Activated CD4-positive, alpha-beta T cell treated with anti-CD3 and anti-CD28 coated beads, Interleukin-2, amount 10 ng/mL, durations not matched to agents 7 days and 5 days (primary cell): ENCODE data around the gene ZNF710. TPM values are rescaled to one million over a fixed set of nuclear protein-coding genes. Genes with fewer than 3 reads are reported as not detected.
A peak's percentile ranks its signal among the peaks of the same experiment; 100 is the strongest.

Source experiments
- CTCF ChIA-PET: fragments of 350-600 bp; sonication (Branson Sonifier 250); formaldehyde crosslinking; loops from one replicate; lab custom pipeline; 2021; ENCODE audit warnings: antibody characterized with exemption; lab: Charles Lee
- POLR2A ChIA-PET: fragments of 350-600 bp; sonication (Branson Sonifier 250); formaldehyde crosslinking; loops from one replicate; lab custom pipeline; 2021; ENCODE audit warnings: antibody characterized with exemption; lab: Charles Lee
- DNase-seq: peaks from one replicate; pipeline ENCODE4 v3.0.0-alpha.2; 2020
- H3K27ac Mint-ChIP-seq: one replicate; pipeline ENCODE4 v1.8.0; 2021; ENCODE audit warnings: mild to moderate bottlenecking, moderate library complexity, mixed read lengths
- H3K27me3 Mint-ChIP-seq: one replicate; pipeline ENCODE4 v1.8.0; 2021; ENCODE audit warnings: mixed read lengths
- H3K36me3 Mint-ChIP-seq: one replicate; pipeline ENCODE4 v1.8.0; 2021; ENCODE audit warnings: low read depth, mixed read lengths
- H3K4me1 Mint-ChIP-seq: one replicate; pipeline ENCODE4 v1.8.0; 2021; ENCODE audit warnings: mixed read lengths
- H3K4me3 Mint-ChIP-seq: one replicate; pipeline ENCODE4 v1.8.0; 2021; ENCODE audit warnings: mild to moderate bottlenecking, moderate library complexity, mixed read lengths
- H3K9me3 Mint-ChIP-seq: one replicate; pipeline ENCODE4 v1.8.0; 2021; ENCODE audit warnings: mixed read lengths
- total RNA-seq, 2 experiments: library from RNA; stranded (reverse); gene quantifications; one replicate each; pipeline ENCODE4 v1.2.3, GENCODE V29; 2021

The ZNF710 gene
- total RNA-seq, 2 experiments from 2014 or later, result 24.4 to 26.6 TPM

DNA sequence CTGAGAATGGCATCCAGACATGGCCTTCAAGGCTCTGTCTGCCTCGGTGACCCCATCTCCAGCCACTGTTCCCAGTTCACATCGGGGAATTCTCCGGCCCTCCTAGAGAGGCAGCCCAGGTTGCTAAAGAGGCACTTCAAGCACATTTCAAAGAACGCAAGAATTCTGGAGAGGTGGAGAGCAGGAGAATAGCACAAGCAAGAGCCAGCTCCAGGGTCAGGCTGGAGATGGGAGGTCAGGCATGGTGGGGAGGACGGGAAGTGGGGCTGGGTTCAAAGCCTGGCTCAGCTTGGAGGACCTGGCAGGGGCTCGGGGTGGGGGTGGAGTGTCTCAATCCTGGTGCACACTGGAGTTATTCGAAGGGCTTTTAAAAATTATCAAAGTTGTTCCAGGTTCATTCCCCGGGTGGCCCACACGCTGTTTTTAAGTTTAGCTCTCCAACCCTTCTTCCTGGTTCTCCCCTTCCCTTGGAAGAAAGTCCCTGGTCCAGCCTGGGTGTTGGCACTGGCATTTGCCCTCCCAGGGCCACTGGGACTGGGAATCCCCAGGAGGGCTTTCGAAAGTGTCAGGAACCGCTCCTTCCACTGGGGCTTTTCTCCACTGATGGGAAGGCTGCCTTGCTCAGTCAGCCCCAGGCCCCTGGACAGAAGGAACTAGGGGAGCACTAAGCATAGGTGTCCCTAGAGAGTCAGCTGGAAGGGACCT is 35.8 kb downstream of the ZNF710 start:
- H3K9me3 Mint-ChIP-seq, result no peaks in the 10 kb centered on the region
- no peak overlapping the region for H3K4me3 Mint-ChIP-seq
- H3K36me3 Mint-ChIP-seq, result peaks cover 10% of the 10 kb centered on the region
- H3K27me3 Mint-ChIP-seq, result no peaks in the 10 kb centered on the region
- no peak for DNase-seq
- no peak overlapping the region for H3K27ac Mint-ChIP-seq
- CTCF ChIA-PET, result interaction anchor here (1.1 to 1.6 kb wide), 2 partner anchors 16 to 25 kb away, joined by 3 to 4 read pairs; no protein-coding TSS in a partner anchor
- POLR2A ChIA-PET, result no interaction called here
- H3K4me1 Mint-ChIP-seq, result peaks cover 76% of the 10 kb centered on the region

DNA sequence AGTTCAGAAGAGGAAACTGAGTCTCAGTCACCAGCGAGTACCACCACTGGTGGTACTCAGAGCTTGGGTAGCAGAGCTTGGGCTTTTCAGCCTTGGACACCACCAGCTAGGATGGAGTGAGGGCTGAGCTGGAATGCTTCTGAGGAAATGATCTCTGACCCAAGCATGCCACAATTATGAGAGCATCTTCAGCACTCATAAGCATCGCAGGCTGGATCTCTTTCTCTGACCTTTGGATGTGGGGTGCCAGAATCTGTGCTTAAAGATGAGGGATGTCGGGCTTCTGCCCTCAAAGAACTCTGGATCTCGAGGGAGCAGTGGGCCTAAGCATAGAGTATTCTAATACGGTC is 36.4 kb downstream of the ZNF710 start:
- H3K4me1 Mint-ChIP-seq, result peaks cover 73% of the 10 kb centered on the region
- H3K27me3 Mint-ChIP-seq, result no peaks in the 10 kb centered on the region
- POLR2A ChIA-PET, result no interaction called here
- no peak overlapping the region for H3K4me3 Mint-ChIP-seq
- H3K9me3 Mint-ChIP-seq, result no peaks in the 10 kb centered on the region
- CTCF ChIA-PET, result interaction anchor here (1.1 kb wide), 1 partner anchor 26 kb away, joined by 4 read pairs; no protein-coding TSS in a partner anchor
- H3K27ac Mint-ChIP-seq, result peak overlapping the region; percentile 58
- peaks cover 10% of the 10 kb centered on the region for H3K36me3 Mint-ChIP-seq
- no peak for DNase-seq

DNA sequence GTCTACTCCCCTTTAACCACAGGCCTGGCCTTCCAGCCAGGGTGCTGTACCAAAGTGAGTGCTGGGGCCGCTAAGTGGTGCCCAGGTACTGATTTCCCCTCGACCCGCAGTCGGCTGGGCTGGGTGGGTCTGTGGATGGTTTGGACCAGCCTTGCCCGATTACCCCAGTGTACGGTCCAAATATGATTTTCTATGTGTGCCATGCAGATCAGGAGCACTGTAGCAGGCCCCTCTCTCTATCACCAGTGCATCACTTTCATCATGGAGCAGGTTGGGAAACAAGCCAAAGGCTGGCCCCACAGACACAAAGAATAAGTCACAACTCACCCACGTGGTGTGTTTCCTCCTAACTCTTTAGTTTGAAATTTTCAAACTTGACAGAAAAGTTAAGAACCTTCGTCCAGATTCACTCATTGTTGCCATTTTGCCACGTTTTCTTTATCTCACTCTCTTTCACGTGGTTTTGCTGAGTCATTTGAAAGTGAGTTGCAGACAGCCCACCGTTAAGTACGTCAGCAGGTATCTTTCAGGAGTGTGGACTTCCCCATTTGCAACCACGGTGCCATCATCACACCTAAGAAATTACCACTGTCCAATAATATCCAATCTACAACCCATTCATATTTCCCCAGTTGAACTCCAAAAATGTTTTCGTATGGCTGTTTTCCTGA is 37.0 kb downstream of the ZNF710 start:
- Mint-ChIP-seq H3K4me3 (no peak overlapping the region), H3K27me3 (no peaks in the 10 kb centered on the region), H3K4me1 (peaks cover 70% of the 10 kb centered on the region), H3K9me3 (no peaks in the 10 kb centered on the region), H3K36me3 (peaks cover 10% of the 10 kb centered on the region), H3K27ac (no peak overlapping the region)
- ChIA-PET POLR2A (no interaction called here), CTCF (interaction anchor here (1.1 kb wide), 1 partner anchor 26 kb away, joined by 4 read pairs; no protein-coding TSS in a partner anchor)
- peak; percentile 34 for DNase-seq

DNA sequence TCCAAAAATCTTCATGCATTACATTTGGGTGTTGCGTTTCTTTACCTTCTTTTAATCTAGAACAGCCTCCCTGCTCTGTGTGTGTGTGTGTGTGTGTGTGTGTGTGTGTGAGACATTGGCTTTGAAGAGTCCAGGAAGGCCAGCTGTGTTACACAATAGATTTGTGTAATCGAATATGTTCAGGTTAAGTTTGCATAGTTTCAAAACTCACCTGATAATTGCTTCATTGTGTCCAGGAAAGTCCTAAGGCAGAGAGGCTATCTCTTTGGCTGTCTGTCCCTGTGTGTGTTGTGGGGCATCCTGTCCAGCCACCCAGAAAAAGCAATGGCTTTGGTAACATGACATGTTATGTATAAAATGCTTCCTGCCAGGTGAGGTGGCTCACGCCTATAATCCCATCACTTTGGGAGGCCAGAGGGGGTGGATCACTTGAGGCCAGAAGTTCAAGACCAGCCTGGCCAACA is 37.5 kb downstream of the ZNF710 start:
- ChIA-PET POLR2A (no interaction called here), CTCF (no interaction called here)
- Mint-ChIP-seq H3K9me3 (no peaks in the 10 kb centered on the region), H3K4me1 (peaks cover 66% of the 10 kb centered on the region), H3K36me3 (peaks cover 10% of the 10 kb centered on the region), H3K27ac (no peak overlapping the region), H3K4me3 (no peak overlapping the region), H3K27me3 (no peaks in the 10 kb centered on the region)
- no peak for DNase-seq

DNA sequence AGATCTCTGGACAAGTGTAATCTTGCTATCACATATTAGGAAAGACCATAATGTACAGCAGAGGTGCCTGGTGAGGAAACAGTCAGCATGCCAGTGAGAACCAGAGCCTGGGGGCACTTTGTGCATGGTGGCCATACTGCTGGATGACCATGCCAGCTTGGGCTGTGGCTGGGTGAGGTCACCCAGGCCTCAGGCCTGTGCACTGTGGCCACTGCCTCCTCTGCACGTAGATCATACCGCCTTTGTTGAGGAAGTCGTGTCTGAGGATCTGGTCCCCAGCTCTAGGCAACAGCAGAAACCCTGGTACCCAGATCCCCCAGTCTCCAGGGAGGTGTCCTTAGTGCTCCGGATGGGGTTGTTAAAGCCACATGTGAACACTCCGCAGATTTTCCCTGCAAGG is 38.9 kb downstream of the ZNF710 start:
- Mint-ChIP-seq H3K4me1 (peaks cover 55% of the 10 kb centered on the region), H3K27ac (no peak overlapping the region), H3K36me3 (peaks cover 8% of the 10 kb centered on the region), H3K9me3 (no peaks in the 10 kb centered on the region), H3K27me3 (no peaks in the 10 kb centered on the region), H3K4me3 (no peak overlapping the region)
- CTCF ChIA-PET, result no interaction called here
- POLR2A ChIA-PET, result no interaction called here
- DNase-seq, result no peak

DNA sequence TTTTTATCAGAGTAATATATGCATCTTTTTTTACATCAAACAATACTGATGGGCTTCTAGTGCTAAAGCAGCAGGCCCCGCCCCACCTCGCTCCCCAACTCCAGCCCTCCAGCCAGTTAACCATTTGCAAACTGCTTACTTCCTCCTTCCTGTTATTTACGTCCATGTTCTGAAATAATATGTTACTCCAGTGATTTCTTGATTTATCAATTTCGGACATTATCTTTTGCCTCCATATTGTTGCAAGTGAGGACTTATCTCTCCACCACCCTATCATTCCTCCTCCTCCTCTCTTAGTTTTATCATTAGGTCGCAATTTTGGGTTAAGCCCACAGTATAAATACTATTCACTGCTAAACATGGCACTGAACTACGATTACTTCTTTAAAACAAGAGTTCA is 39.5 kb downstream of the ZNF710 start:
- Mint-ChIP-seq H3K9me3 (no peaks in the 10 kb centered on the region), H3K4me1 (peaks cover 49% of the 10 kb centered on the region), H3K27me3 (no peaks in the 10 kb centered on the region), H3K4me3 (no peak overlapping the region), H3K36me3 (peaks cover 3% of the 10 kb centered on the region), H3K27ac (no peak overlapping the region)
- ChIA-PET POLR2A (no interaction called here), CTCF (no interaction called here)
- DNase-seq, result no peak

DNA sequence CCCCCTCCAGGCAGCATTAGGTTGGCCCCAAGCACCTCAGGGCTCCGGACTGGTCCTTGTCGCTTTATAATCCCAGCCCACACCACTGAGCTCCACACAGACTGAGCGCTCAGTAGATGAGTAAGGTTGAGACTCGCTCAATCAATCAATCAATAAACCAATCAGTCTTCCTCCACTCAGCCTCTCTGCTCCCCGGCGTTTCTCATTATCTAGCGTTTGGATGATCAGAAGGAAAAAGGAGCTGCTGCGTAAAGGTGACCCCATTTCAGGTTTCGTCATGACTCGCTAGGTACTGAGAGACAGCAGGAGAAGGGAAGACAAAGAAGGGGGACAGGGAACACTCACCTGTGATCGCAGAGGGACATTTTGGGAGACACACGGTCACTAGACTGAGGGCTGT is 41.2 kb downstream of the ZNF710 start:
- H3K4me1 Mint-ChIP-seq, result peaks cover 39% of the 10 kb centered on the region
- H3K27me3 Mint-ChIP-seq, result no peaks in the 10 kb centered on the region
- CTCF ChIA-PET, result interaction anchor here (1.3 to 1.4 kb wide), 2 partner anchors 10 to 11 kb away, joined by 4 to 5 read pairs; no protein-coding TSS in a partner anchor
- H3K9me3 Mint-ChIP-seq, result no peaks in the 10 kb centered on the region
- DNase-seq, result no peak
- no peaks in the 10 kb centered on the region for H3K36me3 Mint-ChIP-seq
- POLR2A ChIA-PET, result no interaction called here
- H3K4me3 Mint-ChIP-seq, result no peak overlapping the region
- no peak overlapping the region for H3K27ac Mint-ChIP-seq

DNA sequence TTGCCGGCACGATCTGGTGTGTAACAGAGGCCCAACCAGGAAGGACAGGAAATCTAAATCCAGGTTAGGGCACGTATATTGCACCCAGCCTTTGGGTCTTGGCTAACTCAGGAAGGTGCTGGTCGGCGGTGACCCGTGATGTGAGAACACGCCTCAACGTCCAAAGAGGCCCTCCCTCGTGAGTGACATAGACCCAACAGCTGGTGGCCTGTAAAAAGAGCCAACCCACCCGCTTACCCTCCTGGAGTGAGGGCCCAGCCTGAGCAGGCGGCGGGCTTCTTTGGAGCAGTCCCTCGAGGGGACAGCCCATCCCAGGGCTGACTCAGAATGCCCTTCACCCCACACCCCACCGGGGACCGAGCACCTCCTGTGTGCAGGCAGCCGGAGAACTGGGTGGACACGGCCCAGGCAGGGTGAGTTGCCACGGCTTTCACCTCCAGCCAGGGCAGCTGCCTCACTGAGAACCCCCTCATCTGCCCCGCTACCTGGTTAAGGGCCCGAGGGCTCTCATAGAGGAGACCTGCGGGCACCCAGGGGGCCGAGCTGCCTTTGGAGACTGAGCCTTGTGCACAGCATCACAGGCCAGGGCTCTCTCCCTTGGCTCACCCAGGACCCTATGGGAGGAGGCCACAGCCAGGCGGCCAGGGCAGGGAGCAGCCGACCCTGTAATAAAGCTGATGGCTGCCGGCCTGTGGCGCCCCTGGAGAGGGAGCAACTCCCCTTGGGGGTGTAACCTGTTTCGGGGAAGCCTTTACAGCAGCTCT is 41.8 kb downstream of the ZNF710 start:
- H3K4me1 Mint-ChIP-seq, result peaks cover 33% of the 10 kb centered on the region
- ChIA-PET POLR2A (no interaction called here), CTCF (interaction anchor here (1.3 to 1.6 kb wide), 3 partner anchors 9 to 11 kb away, joined by 3 to 5 read pairs (median 4); no protein-coding TSS in a partner anchor)
- no peaks in the 10 kb centered on the region for H3K27me3 Mint-ChIP-seq
- H3K27ac Mint-ChIP-seq, result no peak overlapping the region
- no peaks in the 10 kb centered on the region for H3K9me3 Mint-ChIP-seq
- no peaks in the 10 kb centered on the region for H3K36me3 Mint-ChIP-seq
- DNase-seq, result no peak
- no peak overlapping the region for H3K4me3 Mint-ChIP-seq

DNA sequence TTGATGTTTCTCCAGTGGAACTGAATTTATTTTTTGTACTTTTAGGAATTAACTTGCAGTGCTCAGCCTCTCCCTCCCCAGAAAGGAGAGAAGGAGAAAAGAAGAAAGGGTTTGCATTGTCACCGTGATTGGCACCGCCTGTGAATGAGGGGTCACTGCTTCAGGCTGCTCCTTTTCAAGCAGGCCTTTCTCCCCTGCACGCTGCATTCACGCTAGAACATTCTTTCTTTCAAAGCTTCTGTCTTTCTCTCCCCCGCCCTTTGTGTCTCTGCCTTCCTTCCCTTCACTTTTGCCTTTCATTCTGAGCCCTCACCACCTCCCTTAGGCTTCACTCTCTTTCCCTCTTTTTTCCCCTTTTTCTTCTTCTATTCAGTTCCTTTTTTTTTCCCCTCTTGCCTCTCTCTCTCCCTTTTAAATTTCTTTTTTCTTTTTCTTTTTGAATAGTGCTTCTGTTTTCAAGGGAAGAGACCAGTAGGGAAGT is 42.4 kb downstream of the ZNF710 start:
- H3K27ac Mint-ChIP-seq, result no peak overlapping the region
- no peaks in the 10 kb centered on the region for H3K27me3 Mint-ChIP-seq
- no peaks in the 10 kb centered on the region for H3K36me3 Mint-ChIP-seq
- CTCF ChIA-PET, result interaction anchor here (1.3 to 1.6 kb wide), 3 partner anchors 8 to 12 kb away, joined by 3 to 5 read pairs (median 4); no protein-coding TSS in a partner anchor
- no peak for DNase-seq
- POLR2A ChIA-PET, result no interaction called here
- H3K9me3 Mint-ChIP-seq, result no peaks in the 10 kb centered on the region
- no peak overlapping the region for H3K4me3 Mint-ChIP-seq
- peaks cover 26% of the 10 kb centered on the region for H3K4me1 Mint-ChIP-seq

DNA sequence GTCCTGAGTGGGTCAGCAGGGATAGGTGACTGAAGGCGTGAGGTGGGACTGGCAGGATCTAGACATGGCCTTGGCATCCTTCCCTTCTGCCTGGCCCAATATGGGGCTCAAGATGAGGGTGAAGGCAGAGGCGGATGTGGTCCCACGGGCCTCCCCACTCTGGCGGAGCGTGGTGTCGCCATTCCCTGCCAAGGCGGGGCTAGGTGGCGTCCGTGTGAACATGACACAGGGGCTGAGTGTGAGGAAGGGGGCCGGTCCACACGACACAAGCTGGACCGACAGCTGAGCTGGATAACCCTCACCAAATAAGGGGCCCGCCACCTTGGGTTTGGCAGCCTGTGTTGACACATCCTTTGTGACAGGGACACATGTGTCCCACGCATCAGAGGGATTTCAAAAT is 43.1 kb downstream of the ZNF710 start:
- ChIA-PET POLR2A (no interaction called here), CTCF (interaction anchor here (1.6 to 3.8 kb wide), 2 partner anchors 9 to 13 kb away, joined by 3 to 10 read pairs; no protein-coding TSS in a partner anchor)
- no peaks in the 10 kb centered on the region for H3K36me3 Mint-ChIP-seq
- H3K27ac Mint-ChIP-seq, result no peak overlapping the region
- no peaks in the 10 kb centered on the region for H3K9me3 Mint-ChIP-seq
- H3K4me3 Mint-ChIP-seq, result no peak overlapping the region
- H3K27me3 Mint-ChIP-seq, result no peaks in the 10 kb centered on the region
- no peak for DNase-seq
- H3K4me1 Mint-ChIP-seq, result peaks cover 23% of the 10 kb centered on the region

DNA sequence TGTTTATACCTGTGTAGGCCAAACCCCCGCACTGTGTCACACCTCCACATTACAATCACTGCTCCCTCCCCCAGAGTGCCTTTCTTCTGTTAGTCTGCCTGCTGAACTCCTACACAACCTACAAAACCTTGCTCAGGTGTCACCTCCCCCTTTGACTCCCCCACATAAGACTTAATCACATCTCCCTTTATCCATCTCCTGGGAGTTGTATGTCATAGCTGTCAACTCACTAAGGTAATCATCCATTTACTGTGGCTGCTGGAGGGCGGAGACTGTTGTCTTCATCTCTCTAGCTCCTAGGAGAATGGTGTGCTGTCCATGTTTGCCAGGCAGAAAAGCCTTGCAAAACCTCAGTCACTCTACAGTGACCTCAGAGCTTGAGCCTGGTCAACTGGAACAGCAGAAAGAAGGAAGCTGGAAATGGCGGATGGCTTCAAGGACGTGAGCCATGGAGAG is 43.8 kb downstream of the ZNF710 start:
- Mint-ChIP-seq H3K4me1 (peaks cover 21% of the 10 kb centered on the region), H3K27ac (no peak overlapping the region), H3K4me3 (no peak overlapping the region), H3K27me3 (no peaks in the 10 kb centered on the region), H3K36me3 (no peaks in the 10 kb centered on the region), H3K9me3 (no peaks in the 10 kb centered on the region)
- CTCF ChIA-PET, result interaction anchor here (0.8 to 3.8 kb wide), 6 partner anchors 9 to 14 kb away, joined by 3 to 10 read pairs (median 3); no protein-coding TSS in a partner anchor
- no peak for DNase-seq
- POLR2A ChIA-PET, result no interaction called here

DNA sequence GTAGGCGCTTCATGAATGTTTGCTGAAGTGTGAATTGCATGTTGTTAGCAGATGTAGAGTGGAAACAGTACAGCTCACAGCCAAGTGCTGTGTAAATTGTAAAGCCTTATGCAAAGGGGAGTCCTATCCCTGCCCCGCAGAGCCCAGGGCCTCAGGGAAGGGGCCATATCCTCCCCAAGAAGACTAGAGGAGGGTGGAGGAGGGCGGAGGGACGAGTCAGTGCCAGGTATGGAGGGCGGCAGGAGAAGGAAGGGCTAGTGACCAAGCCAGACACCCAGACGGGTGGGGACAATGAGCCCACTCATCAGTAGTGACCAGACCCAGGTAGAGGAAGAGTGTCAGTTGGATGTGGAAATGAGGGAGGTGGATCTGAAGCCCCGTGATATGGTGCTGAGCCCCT is 45.2 kb downstream of the ZNF710 start:
- H3K27ac Mint-ChIP-seq, result no peak overlapping the region
- no peaks in the 10 kb centered on the region for H3K9me3 Mint-ChIP-seq
- no peak for DNase-seq
- ChIA-PET CTCF (interaction anchor here (0.7 to 3.8 kb wide), 5 partner anchors 8 to 57 kb away, joined by 3 to 10 read pairs (median 4); no protein-coding TSS in a partner anchor), POLR2A (no interaction called here)
- H3K4me3 Mint-ChIP-seq, result no peak overlapping the region
- no peaks in the 10 kb centered on the region for H3K27me3 Mint-ChIP-seq
- peaks cover 13% of the 10 kb centered on the region for H3K4me1 Mint-ChIP-seq
- H3K36me3 Mint-ChIP-seq, result no peaks in the 10 kb centered on the region
